ENCODE data around the gene CDKL2.
"Not testable (repeated sequence)": the region's sequence is repeated elsewhere in the genome, so short reads cannot be mapped to it uniquely, and the experiment has no call there.

- TF ChIP-seq POLR2A (IDR thresholded peaks at IDR 0.05): not testable (repeated sequence)
- TF ChIP-seq, protein P1, sequence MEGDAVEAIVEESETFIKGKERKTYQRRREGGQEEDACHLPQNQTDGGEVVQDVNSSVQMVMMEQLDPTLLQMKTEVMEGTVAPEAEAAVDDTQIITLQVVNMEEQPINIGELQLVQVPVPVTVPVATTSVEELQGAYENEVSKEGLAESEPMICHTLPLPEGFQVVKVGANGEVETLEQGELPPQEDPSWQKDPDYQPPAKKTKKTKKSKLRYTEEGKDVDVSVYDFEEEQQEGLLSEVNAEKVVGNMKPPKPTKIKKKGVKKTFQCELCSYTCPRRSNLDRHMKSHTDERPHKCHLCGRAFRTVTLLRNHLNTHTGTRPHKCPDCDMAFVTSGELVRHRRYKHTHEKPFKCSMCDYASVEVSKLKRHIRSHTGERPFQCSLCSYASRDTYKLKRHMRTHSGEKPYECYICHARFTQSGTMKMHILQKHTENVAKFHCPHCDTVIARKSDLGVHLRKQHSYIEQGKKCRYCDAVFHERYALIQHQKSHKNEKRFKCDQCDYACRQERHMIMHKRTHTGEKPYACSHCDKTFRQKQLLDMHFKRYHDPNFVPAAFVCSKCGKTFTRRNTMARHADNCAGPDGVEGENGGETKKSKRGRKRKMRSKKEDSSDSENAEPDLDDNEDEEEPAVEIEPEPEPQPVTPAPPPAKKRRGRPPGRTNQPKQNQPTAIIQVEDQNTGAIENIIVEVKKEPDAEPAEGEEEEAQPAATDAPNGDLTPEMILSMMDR (IDR thresholded peaks at IDR 0.05): not testable (repeated sequence)
These were observed 96.9 kb downstream of the CDKL2 start for GRCh38 chr4:75533339-75533887.

Measured in vagina (tissue), 2 donors.